ENCODE measurements around the gene KLC1. TPM values are rescaled to one million over a fixed set of nuclear protein-coding genes. Genes with fewer than 3 reads are reported as not detected.

KLC1 gene
- total and polyA plus RNA-seq, 2 of the 8 experiments (the other 6 are each of a cell fraction or from before 2014, with no cell fraction given): 84.6 to 134 TPM

DNA sequence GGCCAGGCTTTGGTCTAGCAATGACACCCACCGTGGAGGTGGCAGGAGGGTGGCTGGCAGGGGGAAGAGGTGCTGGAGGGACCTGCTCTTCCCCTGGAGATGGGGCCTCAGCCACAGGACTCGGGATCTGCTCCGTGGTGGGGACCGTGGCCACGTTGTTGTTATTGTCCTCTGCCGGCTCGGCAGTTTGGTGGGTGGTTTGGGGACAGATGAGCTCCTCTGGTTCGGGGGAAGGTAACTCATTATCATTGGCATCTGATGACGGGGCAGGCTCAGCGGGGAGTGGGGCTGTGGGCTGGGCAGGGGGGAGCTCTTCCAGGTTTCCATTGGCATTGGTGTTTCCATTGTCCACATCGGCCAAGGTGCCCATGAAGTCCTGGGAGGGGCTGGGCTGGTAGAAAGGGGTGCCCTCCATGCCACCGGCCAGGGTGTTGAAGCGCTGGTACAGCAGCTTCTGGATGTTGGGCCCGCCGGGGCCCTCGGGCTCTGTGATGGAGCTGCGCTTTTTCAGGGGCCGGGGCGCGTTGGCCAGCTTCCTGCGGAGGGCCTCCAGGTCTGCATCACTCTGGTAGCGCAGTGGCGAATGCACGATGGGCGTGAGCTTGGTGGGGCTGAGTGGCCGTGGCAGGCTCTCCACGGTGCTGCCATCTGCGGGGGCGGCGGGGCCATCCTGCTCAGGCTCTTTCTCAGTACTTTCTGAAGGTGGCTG, 110.9 kb downstream of the KLC1 start:
- Histone ChIP-seq H3K56ac (replicated peaks; ENCODE audit: insufficient read length, low read depth, low read length) (no peak overlapping the region), H3K27ac (ENCODE audit: low read depth, low read length) (no peak overlapping the region; the same call in 1 of the 2 replicates), H3K79me2 (ENCODE audit: control insufficient read depth in 1 of 2, insufficient read depth in 2 of 2, low read length in 2 of 2) (no peaks in the 10 kb centered on the region), H3K27me3 (replicated peaks in 1 of 4; ENCODE audit: control insufficient read depth in 3 of 4, extremely low read depth in 1 of 4, insufficient read depth in 3 of 4, low read length in 3 of 4) (no peaks in the 10 kb centered on the region; a peak in 1 of 7 replicates), H3K79me1 (ENCODE audit: low read depth, low read length) (no peaks in the 10 kb centered on the region), H4K8ac (ENCODE audit: extremely low read depth, insufficient read depth, low read length) (0 out of 2 replicates have a peak overlapping the region, but pooled peaks have one; percentile 2), H3K4ac (replicated peaks; ENCODE audit: insufficient read length, low read depth, low read length) (no peak overlapping the region), H2AFZ (ENCODE audit: low read length) (no peak overlapping the region), H4K5ac (ENCODE audit: insufficient read length, low read depth, low read length) (no peak overlapping the region), H2BK5ac (ENCODE audit: low read depth, low read length) (0 out of 2 replicates have a peak overlapping the region, but pooled peaks have one; percentile 78), H2BK15ac (ENCODE audit: low read length) (peak overlapping the region; percentile 95; the same call in 1 of the 2 replicates), H3K36me3 (ENCODE audit: control insufficient read depth in 2 of 4, insufficient read depth in 4 of 4, low read length in 3 of 4) (peaks cover 0 to 1% (median 0%) of the 10 kb centered on the region in 4 experiments; a peak in 2 of 8 replicates), H3K23ac (ENCODE audit: insufficient read length) (no peak overlapping the region), H2AK5ac (ENCODE audit: low read depth, low read length) (no peak overlapping the region), H3K9me3 (ENCODE audit: insufficient read depth in 2 of 2, low read depth in 1 of 2, low read length in 1 of 2) (no peaks in the 10 kb centered on the region), H2BK120ac (replicated peaks; ENCODE audit: low read depth, low read length) (no peak overlapping the region), H2BK20ac (ENCODE audit: low read length) (no peak overlapping the region), H3K4me3 (ENCODE audit: extremely low read depth in 1 of 4, insufficient read depth in 2 of 4, low read depth in 3 of 4, low read length in 4 of 4) (no peak overlapping the region), H4K20me1 (replicated peaks in 1 of 2; ENCODE audit: control insufficient read depth in 1 of 2, insufficient read depth in 2 of 2, low read length in 2 of 2) (no peaks in the 10 kb centered on the region), H3K4me1 (replicated peaks in 1 of 4; ENCODE audit: control insufficient read depth in 3 of 4, insufficient read depth in 4 of 4, low read length in 3 of 4) (peaks cover 0 to 3% (median under 1%) of the 10 kb centered on the region in 4 experiments; a peak in 3 of 7 replicates), H3K14ac (ENCODE audit: insufficient read length) (no peak overlapping the region), H3K23me2 (ENCODE audit: low read depth, low read length) (no peaks in the 10 kb centered on the region), H3K4me2 (ENCODE audit: insufficient read depth in 1 of 2, low read depth in 2 of 2, low read length in 2 of 2) (no peak overlapping the region), H4K91ac (replicated peaks; ENCODE audit: insufficient read length, low read length) (no peak overlapping the region), H2BK12ac (ENCODE audit: low read depth, low read length) (no peak overlapping the region), H3K18ac (ENCODE audit: extremely low read depth, low read length) (no peak overlapping the region; the same call in 1 of the 2 replicates), H3K9ac (replicated peaks in 1 of 4; ENCODE audit: extremely low read depth in 1 of 4, low read depth in 3 of 4, low read length in 3 of 4) (no peak overlapping the region)
- ChIA-PET CTCF (ENCODE audit: partially characterized antibody) (interaction anchor here (0.5 kb wide), 1 partner anchor 291 kb away, joined by 3 read pairs; no protein-coding TSS in a partner anchor), POLR2A (ENCODE audit: partially characterized antibody) (interaction anchor here (1.1 kb wide), 1 partner anchor 16 kb away, joined by 3 read pairs; no protein-coding TSS in a partner anchor)
- DNase-seq (ENCODE audit: low read depth in 1 of 2, low spot score in 2 of 2): no peak
- FAIRE-seq: no peak
- TF ChIP-seq CHD2 (IDR thresholded peaks at IDR 0.05; ENCODE audit: low read length) (no peak), EP300 (IDR thresholded peaks at IDR 0.05; ENCODE audit: borderline replicate concordance in 1 of 2, low read depth in 2 of 2, low read length in 2 of 2) (no peak), GTF2F1 (IDR thresholded peaks at IDR 0.05; ENCODE audit: borderline replicate concordance, low read depth, low read length) (no peak), CBX5 (IDR thresholded peaks at IDR 0.05; ENCODE audit: low read depth, low read length) (no peak), POLR2A (IDR thresholded peaks at IDR 0.05; ENCODE audit: control extremely low read depth in 1 of 2, low read depth in 2 of 2, low read length in 2 of 2) (no peak), FOSL1 (IDR thresholded peaks at IDR 0.05; ENCODE audit: insufficient read depth, low read depth, low read length) (no peak), EGR1 (IDR thresholded peaks at IDR 0.05; ENCODE audit: borderline replicate concordance, low read depth, low read length) (no peak), JUND (IDR thresholded peaks at IDR 0.05; ENCODE audit: low read length) (no peak), CHD1 (IDR thresholded peaks at IDR 0.05; ENCODE audit: low read depth, low read length) (no peak), CTBP2 (IDR thresholded peaks at IDR 0.05; ENCODE audit: borderline replicate concordance, insufficient read depth, insufficient read length, low read length) (no peak)
- WGBS, 2 experiments (ENCODE audit: extremely low coverage in 1 of 2, insufficient coverage in 1 of 2, insufficient read length in 1 of 2, insufficient replicate concordance in 2 of 2, low coverage in 1 of 2, low lambda C conversion rate in 2 of 2, missing lambda C conversion rate in 1 of 2): 87% methylated on average over 29 of the region's 30 CpGs; no CpG with 5 or more reads in 1 of the 2 experiments
